GM23338 (cell line): Measurements from ENCODE around the gene CDON.

Experiments used
- CREB1 ChIP-seq: fragments of 250-450 bp; sonication (Bioruptor Pico); IDR thresholded peaks from 2 replicates; pipeline ENCODE4 v1.5.0; 2020; ENCODE audit warnings: low read depth, mild to moderate bottlenecking, moderate library complexity
- CTCF ChIP-seq, 2 experiments: fragments of 200-600 bp in 1 of 2; sonication (generic) in 1 of 2; conservative IDR thresholded peaks; 2 replicates each; pipeline versions ENCODE4 v1.5.1 to v1.6.1; 2016 to 2017; ENCODE audit warnings: antibody characterized with exemption in 2 of 2, low read depth in 2 of 2, mild to moderate bottlenecking in 2 of 2, moderate library complexity in 1 of 2
- EZH2 ChIP-seq: fragments of 200-600 bp; sonication (generic); IDR thresholded peaks from one replicate; pipeline ENCODE4 v1.8.0; 2017; ENCODE audit warnings: antibody characterized with exemption, mild to moderate bottlenecking, low read depth; ENCODE audit not compliant: unreplicated experiment
- EZH2phosphoT487 ChIP-seq: fragments of 200-600 bp; sonication (generic); IDR thresholded peaks from one replicate; pipeline ENCODE4 v1.8.1; 2018; ENCODE audit warnings: antibody characterized with exemption; ENCODE audit not compliant: unreplicated experiment
- JUNB ChIP-seq: IDR thresholded peaks from one replicate; pipeline ENCODE4 v1.6.1; 2016; ENCODE audit warnings: antibody characterized with exemption; ENCODE audit not compliant: unreplicated experiment
- POLR2AphosphoS5 ChIP-seq: IDR thresholded peaks from 2 replicates; pipeline ENCODE4 v1.6.1; 2016; ENCODE audit warnings: antibody characterized with exemption, low read depth
- REST ChIP-seq: IDR thresholded peaks from one replicate; pipeline ENCODE4 v1.6.1; 2018; ENCODE audit warnings: antibody characterized with exemption; ENCODE audit not compliant: unreplicated experiment
- STAT1 ChIP-seq: IDR thresholded peaks from one replicate; pipeline ENCODE4 v1.6.1; 2016; ENCODE audit warnings: antibody characterized with exemption; ENCODE audit not compliant: unreplicated experiment
- ZNF114 ChIP-seq: fragments of 250-450 bp; sonication (Bioruptor Pico); IDR thresholded peaks from 2 replicates; pipeline ENCODE4 v1.5.0; 2020; ENCODE audit warnings: mild to moderate bottlenecking, moderate library complexity

GRCh38 chr11:125990244-125990643 lies 72.4 kb downstream of the CDON start:
- TF ChIP-seq CTCF (conservative IDR thresholded peaks at IDR 0.05; ENCODE audit: low read depth in 2 of 2) (no peak), ZNF114 (CRISPR knock-in tag) (no peak), POLR2AphosphoS5 (no peak), CREB1 (CRISPR knock-in tag) (no peak), EZH2phosphoT487 (no peak), EZH2 (no peak), REST (no peak), JUNB (no peak), STAT1 (no peak)
